ENCODE results near the gene VKORC1. TPM values are rescaled to one million over a fixed set of nuclear protein-coding genes. Genes with fewer than 3 reads are reported as not detected.

VKORC1 gene
- total and polyA plus RNA-seq, 2 experiments from 2014 or later: 105 to 195 TPM

DNA sequence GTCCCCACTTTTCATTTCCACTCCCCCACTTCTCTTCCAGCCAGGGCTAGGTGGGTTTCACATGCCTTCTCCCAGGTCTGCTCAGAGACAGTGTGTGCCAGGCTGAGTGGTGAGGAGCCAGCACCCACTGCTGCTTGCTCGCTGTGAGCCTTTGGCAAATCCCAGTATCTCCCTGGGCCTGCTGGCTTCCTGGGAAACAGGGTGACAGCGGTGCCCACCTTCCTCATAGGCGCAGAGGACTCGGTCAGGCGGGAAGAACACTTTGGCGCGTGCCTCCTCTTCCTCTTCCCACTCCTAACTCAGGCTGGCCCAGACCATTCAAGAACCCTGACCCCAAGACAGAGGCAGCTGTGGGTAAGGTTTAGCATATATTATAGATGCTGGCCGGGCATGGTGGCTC, 5.4 kb downstream of the VKORC1 start:
- WGBS (ENCODE audit: low lambda C conversion rate, missing lambda C conversion rate): 97% methylated on average over 8 of the region's 8 CpGs
- no peaks in the 10 kb centered on the region for H3K9me2 ChIP-seq (replicated peaks; ENCODE audit: insufficient read depth)
- H3K4me2 ChIP-seq: no peak overlapping the region
- no peak overlapping the region for H3K4me3 ChIP-seq
- H3K9me3 ChIP-seq (ENCODE audit: low read depth): no peaks in the 10 kb centered on the region
- no peak overlapping the region for H3K27ac ChIP-seq
- peaks cover 14% of the 10 kb centered on the region for H3K79me2 ChIP-seq
- no peak overlapping the region for H2AFZ ChIP-seq
- TF ChIP-seq, protein P1, sequence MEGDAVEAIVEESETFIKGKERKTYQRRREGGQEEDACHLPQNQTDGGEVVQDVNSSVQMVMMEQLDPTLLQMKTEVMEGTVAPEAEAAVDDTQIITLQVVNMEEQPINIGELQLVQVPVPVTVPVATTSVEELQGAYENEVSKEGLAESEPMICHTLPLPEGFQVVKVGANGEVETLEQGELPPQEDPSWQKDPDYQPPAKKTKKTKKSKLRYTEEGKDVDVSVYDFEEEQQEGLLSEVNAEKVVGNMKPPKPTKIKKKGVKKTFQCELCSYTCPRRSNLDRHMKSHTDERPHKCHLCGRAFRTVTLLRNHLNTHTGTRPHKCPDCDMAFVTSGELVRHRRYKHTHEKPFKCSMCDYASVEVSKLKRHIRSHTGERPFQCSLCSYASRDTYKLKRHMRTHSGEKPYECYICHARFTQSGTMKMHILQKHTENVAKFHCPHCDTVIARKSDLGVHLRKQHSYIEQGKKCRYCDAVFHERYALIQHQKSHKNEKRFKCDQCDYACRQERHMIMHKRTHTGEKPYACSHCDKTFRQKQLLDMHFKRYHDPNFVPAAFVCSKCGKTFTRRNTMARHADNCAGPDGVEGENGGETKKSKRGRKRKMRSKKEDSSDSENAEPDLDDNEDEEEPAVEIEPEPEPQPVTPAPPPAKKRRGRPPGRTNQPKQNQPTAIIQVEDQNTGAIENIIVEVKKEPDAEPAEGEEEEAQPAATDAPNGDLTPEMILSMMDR (IDR thresholded peaks at IDR 0.05; ENCODE audit: poor library complexity): no peak
- no peak for TF ChIP-seq EZH2 (IDR thresholded peaks at IDR 0.05; ENCODE audit: borderline replicate concordance)
- no peak for TF ChIP-seq EZH2phosphoT487 (IDR thresholded peaks at IDR 0.05; ENCODE audit: low read depth, severe bottlenecking, unreplicated experiment)
- no peak for DNase-seq (ENCODE audit: low spot score)
- H3K27me3 ChIP-seq: no peaks in the 10 kb centered on the region
- H4K20me1 ChIP-seq (ENCODE audit: insufficient read depth, poor library complexity, severe bottlenecking): no peaks in the 10 kb centered on the region
- no peaks in the 10 kb centered on the region for H3K36me3 ChIP-seq (replicated peaks; ENCODE audit: insufficient read depth, low read depth)
- H3K4me1 ChIP-seq (ENCODE audit: insufficient read depth): no peaks in the 10 kb centered on the region

DNA sequence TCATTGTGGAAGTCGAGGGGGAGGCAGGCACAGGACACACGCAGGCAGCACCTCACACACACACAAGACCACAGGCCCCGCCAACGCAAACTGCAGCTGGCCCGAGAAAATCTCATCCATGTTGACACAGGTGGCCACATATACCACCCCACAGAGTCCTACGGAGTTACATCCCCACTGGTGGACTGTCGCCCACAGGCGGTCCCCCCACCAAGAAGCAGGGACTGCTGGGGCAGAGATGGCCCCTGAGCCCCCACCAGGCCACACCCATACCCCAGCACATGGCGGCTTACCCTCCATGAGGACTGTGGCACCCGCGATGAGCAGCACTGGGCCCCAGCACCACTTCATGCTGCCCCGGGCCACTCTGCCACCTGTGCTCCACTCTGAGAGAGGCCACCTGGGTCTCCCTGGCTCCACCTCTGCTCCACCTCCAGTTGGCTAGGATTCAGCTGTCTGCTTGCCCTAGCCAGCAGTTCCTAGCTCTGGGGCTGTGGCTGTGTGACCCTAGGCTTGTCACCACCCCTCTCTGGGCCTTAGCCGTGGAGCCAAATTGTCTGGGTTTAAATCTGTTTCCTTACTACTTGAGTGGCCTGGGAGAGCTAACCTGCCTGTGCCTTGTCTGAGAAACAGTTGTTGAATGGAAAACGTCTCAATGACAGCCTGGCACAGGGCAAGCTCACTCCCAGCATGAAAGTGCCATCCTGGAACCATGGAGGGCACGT, 6.0 kb downstream of the VKORC1 start, which contains the start of gene PRSS53:
TSS of gene PRSS53 (minus strand) at position 485 of the 725 bp plus-strand sequence. CDS start at position 351, 134 bp downstream.
- H2AFZ ChIP-seq: no peak within 1 kb of the TSS
- H3K27ac ChIP-seq: no peak within 1 kb of the TSS
- no peaks in the 10 kb centered on the region for H3K9me3 ChIP-seq (ENCODE audit: low read depth)
- no peaks in the 10 kb centered on the region for H4K20me1 ChIP-seq (ENCODE audit: insufficient read depth, poor library complexity, severe bottlenecking)
- WGBS (ENCODE audit: low lambda C conversion rate, missing lambda C conversion rate): 88% methylated on average over 15 of the region's 15 CpGs
- no peak for DNase-seq (ENCODE audit: low spot score)
- no peaks in the 10 kb centered on the region for H3K4me1 ChIP-seq (ENCODE audit: insufficient read depth)
- H3K9me2 ChIP-seq (replicated peaks; ENCODE audit: insufficient read depth): no peaks in the 10 kb centered on the region
- no peaks in the 10 kb centered on the region for H3K36me3 ChIP-seq (replicated peaks; ENCODE audit: insufficient read depth, low read depth)
- H3K27me3 ChIP-seq: no peaks in the 10 kb centered on the region
- H3K4me3 ChIP-seq: no peak within 1 kb of the TSS
- H3K4me2 ChIP-seq: no peak within 1 kb of the TSS
- TF ChIP-seq, protein P1 (IDR thresholded peaks at IDR 0.05; ENCODE audit: poor library complexity): no peak
- TF ChIP-seq EZH2phosphoT487 (IDR thresholded peaks at IDR 0.05; ENCODE audit: low read depth, severe bottlenecking, unreplicated experiment) (no peak), EZH2 (IDR thresholded peaks at IDR 0.05; ENCODE audit: borderline replicate concordance) (no peak)
- peaks cover 12% of the 10 kb centered on the region for H3K79me2 ChIP-seq

DNA sequence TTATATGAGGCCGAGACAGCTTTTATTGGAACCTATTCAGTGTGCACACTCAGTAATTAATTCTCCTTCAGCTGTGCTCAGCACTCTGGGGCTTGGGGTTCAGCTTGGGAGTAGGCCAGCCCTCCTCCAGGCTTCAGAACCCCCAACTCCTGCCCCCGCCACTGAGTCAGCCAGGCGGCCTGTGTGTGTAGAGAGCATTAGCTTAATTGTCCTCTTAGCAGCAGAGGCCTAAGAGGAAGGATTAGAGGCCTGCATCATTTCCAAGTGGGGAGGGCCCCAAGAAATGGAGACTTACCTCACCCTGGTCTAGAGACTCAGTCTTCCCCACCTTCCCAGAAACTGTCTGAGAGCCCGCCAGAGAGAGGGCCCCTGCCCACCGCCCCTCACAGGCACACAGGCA, 6.6 kb downstream of the VKORC1 start:
- Histone ChIP-seq H3K9me3 (ENCODE audit: low read depth) (no peaks in the 10 kb centered on the region), H3K4me2 (no peak overlapping the region), H3K27ac (no peak overlapping the region), H3K4me3 (no peak overlapping the region), H3K4me1 (ENCODE audit: insufficient read depth) (no peaks in the 10 kb centered on the region), H3K79me2 (peaks cover 8% of the 10 kb centered on the region), H3K36me3 (replicated peaks; ENCODE audit: insufficient read depth, low read depth) (no peaks in the 10 kb centered on the region), H3K27me3 (no peaks in the 10 kb centered on the region), H4K20me1 (ENCODE audit: insufficient read depth, poor library complexity, severe bottlenecking) (no peaks in the 10 kb centered on the region), H2AFZ (no peak overlapping the region), H3K9me2 (replicated peaks; ENCODE audit: insufficient read depth) (no peaks in the 10 kb centered on the region)
- 88% methylated on average over 5 of the region's 5 CpGs for WGBS (ENCODE audit: low lambda C conversion rate, missing lambda C conversion rate)
- DNase-seq (ENCODE audit: low spot score): no peak
- TF ChIP-seq EZH2phosphoT487 (IDR thresholded peaks at IDR 0.05; ENCODE audit: low read depth, severe bottlenecking, unreplicated experiment) (no peak), EZH2 (IDR thresholded peaks at IDR 0.05; ENCODE audit: borderline replicate concordance) (no peak)
- TF ChIP-seq, protein P1 (IDR thresholded peaks at IDR 0.05; ENCODE audit: poor library complexity): no peak
